ENCODE measurements around the gene NOXRED1.
"Not testable (repeated sequence)": the region's sequence is repeated elsewhere in the genome, so short reads cannot be mapped to it uniquely, and the experiment has no call there.

GRCh38 chr14:77416098-77416497 is 7.2 kb downstream of the NOXRED1 start:
- TF ChIP-seq, protein P1, sequence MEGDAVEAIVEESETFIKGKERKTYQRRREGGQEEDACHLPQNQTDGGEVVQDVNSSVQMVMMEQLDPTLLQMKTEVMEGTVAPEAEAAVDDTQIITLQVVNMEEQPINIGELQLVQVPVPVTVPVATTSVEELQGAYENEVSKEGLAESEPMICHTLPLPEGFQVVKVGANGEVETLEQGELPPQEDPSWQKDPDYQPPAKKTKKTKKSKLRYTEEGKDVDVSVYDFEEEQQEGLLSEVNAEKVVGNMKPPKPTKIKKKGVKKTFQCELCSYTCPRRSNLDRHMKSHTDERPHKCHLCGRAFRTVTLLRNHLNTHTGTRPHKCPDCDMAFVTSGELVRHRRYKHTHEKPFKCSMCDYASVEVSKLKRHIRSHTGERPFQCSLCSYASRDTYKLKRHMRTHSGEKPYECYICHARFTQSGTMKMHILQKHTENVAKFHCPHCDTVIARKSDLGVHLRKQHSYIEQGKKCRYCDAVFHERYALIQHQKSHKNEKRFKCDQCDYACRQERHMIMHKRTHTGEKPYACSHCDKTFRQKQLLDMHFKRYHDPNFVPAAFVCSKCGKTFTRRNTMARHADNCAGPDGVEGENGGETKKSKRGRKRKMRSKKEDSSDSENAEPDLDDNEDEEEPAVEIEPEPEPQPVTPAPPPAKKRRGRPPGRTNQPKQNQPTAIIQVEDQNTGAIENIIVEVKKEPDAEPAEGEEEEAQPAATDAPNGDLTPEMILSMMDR (IDR thresholded peaks at IDR 0.05; ENCODE audit: insufficient read depth, low read length, poor library complexity, severe bottlenecking) = not testable (repeated sequence)
- TF ChIP-seq EZH2phosphoT487 (conservative IDR thresholded peaks at IDR 0.05; ENCODE audit: low read length) = not testable (repeated sequence)

Data from SU-DHL-6 (cell line).